Skin of body (tissue), 2 donors: ENCODE results near the gene FGD4. TPM values are rescaled to one million over a fixed set of nuclear protein-coding genes. Genes with fewer than 3 reads are reported as not detected.
A peak's percentile ranks its signal among the peaks of the same experiment; 100 is the strongest.
"Not testable (repeated sequence)": the region's sequence is repeated elsewhere in the genome, so short reads cannot be mapped to it uniquely, and the experiment has no call there.

Source experiments
- DNase-seq: peaks from one replicate; lab custom pipeline; 2025; lab: John Stamatoyannopoulos, UW
- total RNA-seq: library from RNA; depleted of rRNA; stranded (reverse); fragments of >200 nt; gene quantifications from one replicate; pipeline ENCODE4 v1.2.3, GENCODE V29; 2014

The FGD4 gene
- total RNA-seq, 1 donor from 2014 or later = 21.9 TPM

GRCh38 chr12:32490801-32491200 is 91.4 kb downstream of the FGD4 start:
- DNase-seq = no peak

- DNase-seq = no peak
Observed at GRCh38 chr12:32493282-32493681, 93.9 kb downstream of the FGD4 start.

GRCh38 chr12:32494656-32495055 is 95.3 kb downstream of the FGD4 start:
- no peak for DNase-seq

- DNase-seq = no peak
Observed at GRCh38 chr12:32496946-32497345, 97.6 kb downstream of the FGD4 start.

- no peak for DNase-seq
Observed at GRCh38 chr12:32497864-32498263, 98.5 kb downstream of the FGD4 start.

- no peak for DNase-seq
Observed at GRCh38 chr12:32499048-32499447, 99.7 kb downstream of the FGD4 start.

- peak; percentile 55 for DNase-seq
Observed at GRCh38 chr12:32501835-32502333, 102.5 kb downstream of the FGD4 start.

GRCh38 chr12:32502693-32503502 is 103.5 kb downstream of the FGD4 start:
- DNase-seq = peak; percentile 7

GRCh38 chr12:32503730-32504129 is 104.4 kb downstream of the FGD4 start:
- DNase-seq = no peak

GRCh38 chr12:32504591-32504990 is 105.2 kb downstream of the FGD4 start:
- DNase-seq = no peak

- no peak for DNase-seq
Observed at GRCh38 chr12:32505067-32505945, 105.9 kb downstream of the FGD4 start.

- DNase-seq = not testable (repeated sequence)
Observed at GRCh38 chr12:32507096-32507941, 108.0 kb downstream of the FGD4 start.

- no peak for DNase-seq
Observed at GRCh38 chr12:32507942-32508320, 108.6 kb downstream of the FGD4 start.

- DNase-seq = no peak
Observed at GRCh38 chr12:32508626-32509025, 109.3 kb downstream of the FGD4 start.

GRCh38 chr12:32509328-32510091 is 110.2 kb downstream of the FGD4 start:
- DNase-seq = no peak

- not testable (repeated sequence) for DNase-seq
Observed at GRCh38 chr12:32511976-32512375, 112.6 kb downstream of the FGD4 start.

- no peak for DNase-seq
Observed at GRCh38 chr12:32512379-32512778, 113.0 kb downstream of the FGD4 start.

GRCh38 chr12:32512910-32513309 is 113.6 kb downstream of the FGD4 start:
- DNase-seq = no peak

- no peak for DNase-seq
Observed at GRCh38 chr12:32515137-32515873, 115.9 kb downstream of the FGD4 start.

GRCh38 chr12:32516230-32516629 is 116.9 kb downstream of the FGD4 start:
- no peak for DNase-seq
